Measurements from ENCODE around the gene LAP3. TPM values are rescaled to one million over a fixed set of nuclear protein-coding genes. Genes with fewer than 3 reads are reported as not detected.

Gene LAP3
- total RNA-seq, 1 donor = 128 TPM

- no peak overlapping the region for H3K4me2 ChIP-seq (ENCODE audit: insufficient read depth, low read length)
- H3K9me3 ChIP-seq (ENCODE audit: low read depth, low read length) = no peaks in the 10 kb centered on the region
- H2AFZ ChIP-seq (ENCODE audit: low read length) = no peak overlapping the region
- no peaks in the 10 kb centered on the region for H3K4me1 ChIP-seq (ENCODE audit: insufficient read depth, low read length)
- no peaks in the 10 kb centered on the region for H3K27me3 ChIP-seq (ENCODE audit: insufficient read depth, low read length)
- H3K36me3 ChIP-seq (ENCODE audit: insufficient read depth, low read length) = peaks cover 53% of the 10 kb centered on the region
- no peak overlapping the region for H3K27ac ChIP-seq (ENCODE audit: low read depth, low read length)
- H3K4me3 ChIP-seq (ENCODE audit: insufficient read depth, low read length) = no peak overlapping the region
- H3K79me2 ChIP-seq (ENCODE audit: insufficient read depth, low read length) = no peaks in the 10 kb centered on the region
- peak; percentile 42 for TF ChIP-seq CTCF (IDR thresholded peaks at IDR 0.05; ENCODE audit: extremely low read depth, low read depth, low read length)
- no peak for DNase-seq (ENCODE audit: insufficient read length, low spot score, missing footprints)
- no peaks in the 10 kb centered on the region for H4K20me1 ChIP-seq (ENCODE audit: insufficient read depth, low read length)
Measured at GRCh38 chr4:17597517-17597916, 20.5 kb downstream of the LAP3 start.

GRCh38 chr4:17599826-17600225 lies 22.8 kb downstream of the LAP3 start:
- no peaks in the 10 kb centered on the region for H3K4me1 ChIP-seq (ENCODE audit: insufficient read depth, low read length)
- H3K9me3 ChIP-seq (ENCODE audit: low read depth, low read length) = no peaks in the 10 kb centered on the region
- TF ChIP-seq CTCF (IDR thresholded peaks at IDR 0.05; ENCODE audit: extremely low read depth, low read depth, low read length) = no peak
- peak; percentile 48 for DNase-seq (ENCODE audit: insufficient read length, low spot score, missing footprints)
- H3K27ac ChIP-seq (ENCODE audit: low read depth, low read length) = no peak overlapping the region
- H4K20me1 ChIP-seq (ENCODE audit: insufficient read depth, low read length) = no peaks in the 10 kb centered on the region
- H3K4me2 ChIP-seq (ENCODE audit: insufficient read depth, low read length) = no peak overlapping the region
- no peaks in the 10 kb centered on the region for H3K27me3 ChIP-seq (ENCODE audit: insufficient read depth, low read length)
- H3K79me2 ChIP-seq (ENCODE audit: insufficient read depth, low read length) = no peaks in the 10 kb centered on the region
- no peak overlapping the region for H3K4me3 ChIP-seq (ENCODE audit: insufficient read depth, low read length)
- H2AFZ ChIP-seq (ENCODE audit: low read length) = no peak overlapping the region
- H3K36me3 ChIP-seq (ENCODE audit: insufficient read depth, low read length) = peaks cover 51% of the 10 kb centered on the region

- no peaks in the 10 kb centered on the region for H4K20me1 ChIP-seq (ENCODE audit: insufficient read depth, low read length)
- H2AFZ ChIP-seq (ENCODE audit: low read length) = no peak overlapping the region
- no peak for TF ChIP-seq CTCF (IDR thresholded peaks at IDR 0.05; ENCODE audit: extremely low read depth, low read depth, low read length)
- H3K4me3 ChIP-seq (ENCODE audit: insufficient read depth, low read length) = no peak overlapping the region
- no peaks in the 10 kb centered on the region for H3K9me3 ChIP-seq (ENCODE audit: low read depth, low read length)
- H3K27ac ChIP-seq (ENCODE audit: low read depth, low read length) = no peak overlapping the region
- no peaks in the 10 kb centered on the region for H3K27me3 ChIP-seq (ENCODE audit: insufficient read depth, low read length)
- no peaks in the 10 kb centered on the region for H3K79me2 ChIP-seq (ENCODE audit: insufficient read depth, low read length)
- H3K4me2 ChIP-seq (ENCODE audit: insufficient read depth, low read length) = no peak overlapping the region
- peaks cover 6% of the 10 kb centered on the region for H3K4me1 ChIP-seq (ENCODE audit: insufficient read depth, low read length)
- H3K36me3 ChIP-seq (ENCODE audit: insufficient read depth, low read length) = peaks cover 35% of the 10 kb centered on the region
- DNase-seq (ENCODE audit: insufficient read length, low spot score, missing footprints) = peak; percentile 46
Measured at GRCh38 chr4:17605236-17605635, 28.2 kb downstream of the LAP3 start.

GRCh38 chr4:17613761-17614415 lies 36.9 kb downstream of the LAP3 start:
- peak overlapping the region; percentile 90 for H3K27ac ChIP-seq (ENCODE audit: low read depth, low read length)
- peak; percentile 74 for DNase-seq (ENCODE audit: insufficient read length, low spot score, missing footprints)
- no peaks in the 10 kb centered on the region for H3K9me3 ChIP-seq (ENCODE audit: low read depth, low read length)
- H2AFZ ChIP-seq (ENCODE audit: low read length) = peak overlapping the region; percentile 95
- H3K27me3 ChIP-seq (ENCODE audit: insufficient read depth, low read length) = no peaks in the 10 kb centered on the region
- H3K36me3 ChIP-seq (ENCODE audit: insufficient read depth, low read length) = peaks cover 7% of the 10 kb centered on the region
- H3K4me3 ChIP-seq (ENCODE audit: insufficient read depth, low read length) = peak overlapping the region; percentile 88
- peak overlapping the region; percentile 100 for H3K4me2 ChIP-seq (ENCODE audit: insufficient read depth, low read length)
- H3K4me1 ChIP-seq (ENCODE audit: insufficient read depth, low read length) = peaks cover 12% of the 10 kb centered on the region
- peaks cover 39% of the 10 kb centered on the region for H4K20me1 ChIP-seq (ENCODE audit: insufficient read depth, low read length)
- H3K79me2 ChIP-seq (ENCODE audit: insufficient read depth, low read length) = peaks cover 44% of the 10 kb centered on the region
- TF ChIP-seq CTCF (IDR thresholded peaks at IDR 0.05; ENCODE audit: extremely low read depth, low read depth, low read length) = no peak
